KBM-7 (cell line): ENCODE data around the gene CELA1.

Source experiments
- DNase-seq: peaks from one replicate; pipeline ENCODE4 v3.0.0-alpha.2; 2015
- in situ Hi-C: fragments of 300-500 bp; cut with MboI; formaldehyde crosslinking; loops from 2 replicates; pipeline ENCODE4 v1.14.3; 2020; ENCODE audit warnings: low sequenced_read_pairs, low pct_unique_long_range_greater_than_20kb, mixed read lengths

Gene CELA1

GRCh38 chr12:51285843-51286242 is 60.6 kb downstream of the CELA1 start:
- in situ Hi-C loops = no loop called here
- DNase-seq = no peak

DNA sequence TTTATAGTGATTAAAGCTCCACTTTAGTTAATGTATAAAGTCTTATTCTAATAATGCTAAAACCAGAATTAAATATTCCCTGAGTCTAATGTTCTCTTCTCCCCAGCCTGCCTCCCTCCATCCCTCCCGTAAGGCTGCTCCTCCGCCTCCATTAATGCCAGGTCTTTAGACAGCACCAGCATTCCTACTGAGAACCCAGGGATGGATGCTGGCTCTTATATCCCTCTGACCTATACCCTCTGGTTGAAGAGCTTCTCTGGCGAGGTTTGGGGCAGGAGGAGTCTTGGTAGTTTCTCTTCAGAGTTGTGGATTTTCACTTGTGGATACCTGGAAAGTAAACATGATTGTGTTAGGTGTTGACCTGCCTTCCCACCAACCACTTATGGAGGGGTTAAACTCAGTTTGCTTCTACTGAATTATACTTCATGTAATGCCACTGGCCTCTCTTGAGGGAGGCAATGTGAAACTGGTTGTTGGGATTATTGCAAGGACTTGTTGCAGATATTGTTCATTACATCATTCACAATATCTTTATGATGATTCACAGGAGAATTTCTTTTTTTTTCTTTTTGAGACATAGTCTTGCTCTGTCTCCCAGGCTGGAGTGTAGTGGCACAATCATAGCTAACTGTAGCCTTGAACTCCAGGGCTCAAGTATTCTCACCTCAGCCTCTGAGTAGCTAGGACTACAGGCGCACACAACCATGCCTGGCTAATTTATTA is 65.1 kb downstream of the CELA1 start:
- in situ Hi-C loops = no loop called here
- DNase-seq = no peak
